ENCODE data around the gene MYO7A. TPM values are rescaled to one million over a fixed set of nuclear protein-coding genes. Genes with fewer than 3 reads are reported as not detected.

MYO7A gene
- total and polyA plus RNA-seq, 9 donors, result 3.1 to 18.7 (median 6.5) TPM

GRCh38 chr11:77125191-77125590, 2.9 kb upstream of the MYO7A start:
- intact Hi-C loops (cut with DNase I), result loop anchor here in 3 of 4 donors (5.0 to 10.0 kb wide), 4 partner anchors 62 to 430 kb away; partner anchors contain the start of gene PAK1 (in 1 of the 3)
- TF ChIP-seq EP300 (IDR thresholded peaks at IDR 0.05) (no peak), POLR2A (IDR thresholded peaks at IDR 0.05) (no peak), CTCF (IDR thresholded peaks at IDR 0.05) (no peak)
- no peaks in the 10 kb centered on the region for H3K9me3 ChIP-seq
- H3K27me3 ChIP-seq, result no peaks in the 10 kb centered on the region
- no peak overlapping the region for H3K4me3 ChIP-seq
- 61 to 66% (median 66%) methylated on average over 6 of the region's 6 CpGs for WGBS, 3 donors
- DNase-seq, result peak in 1 of 5 donors; percentile 53
- H3K36me3 ChIP-seq, result no peaks in the 10 kb centered on the region
- peaks cover 8% of the 10 kb centered on the region for H3K4me1 ChIP-seq (ENCODE audit: insufficient read depth)
- no peak overlapping the region for H3K27ac ChIP-seq

- Histone ChIP-seq H3K27me3 (no peaks in the 10 kb centered on the region), H3K4me1 (ENCODE audit: insufficient read depth) (peaks cover 8% of the 10 kb centered on the region), H3K36me3 (no peaks in the 10 kb centered on the region), H3K27ac (no peak overlapping the region), H3K4me3 (no peak overlapping the region), H3K9me3 (no peaks in the 10 kb centered on the region)
- DNase-seq, result no peak
- TF ChIP-seq EP300 (IDR thresholded peaks at IDR 0.05) (no peak), CTCF (IDR thresholded peaks at IDR 0.05) (no peak), POLR2A (IDR thresholded peaks at IDR 0.05) (no peak)
- WGBS, 3 donors, result 67 to 75% (median 71%) methylated on average over 4 of the region's 4 CpGs
- intact Hi-C loops (cut with DNase I), result loop anchor here (2.0 to 10.0 kb wide), 5 partner anchors 62 to 429 kb away; partner anchors contain the start of gene PAK1 (in 1 of the 4)
These were observed 2.4 kb upstream of the MYO7A start for GRCh38 chr11:77125695-77126094.

- Histone ChIP-seq H3K27ac (peak overlapping the region in 1 of 2 donors; percentile 59), H3K4me1 (ENCODE audit: insufficient read depth) (peaks cover 11% of the 10 kb centered on the region), H3K36me3 (no peaks in the 10 kb centered on the region), H3K9me3 (no peaks in the 10 kb centered on the region), H3K27me3 (no peaks in the 10 kb centered on the region), H3K4me3 (no peak overlapping the region)
- 68 to 72% (median 69%) methylated on average over 17 of the region's 17 CpGs for WGBS, 3 donors
- intact Hi-C loops (cut with DNase I), result loop anchor here (2.0 to 10.0 kb wide), 5 partner anchors 61 to 429 kb away; partner anchors contain the start of gene PAK1 (in 1 of the 4)
- peak in 1 of 5 donors; percentile 50 for DNase-seq
- TF ChIP-seq EP300 (IDR thresholded peaks at IDR 0.05) (no peak), CTCF (IDR thresholded peaks at IDR 0.05) (no peak), POLR2A (IDR thresholded peaks at IDR 0.05) (no peak)
These were observed 1.8 kb upstream of the MYO7A start for GRCh38 chr11:77126156-77126775.

- peak overlapping the region; percentile 41 for H3K4me3 ChIP-seq
These were observed 1.2 kb upstream of the MYO7A start for GRCh38 chr11:77126861-77127234.

More at GRCh38 chr11:77126861-77127234, 1.2 kb upstream of the MYO7A start:
- no peaks in the 10 kb centered on the region for H3K27me3 ChIP-seq
- peaks cover 12% of the 10 kb centered on the region for H3K4me1 ChIP-seq (ENCODE audit: insufficient read depth)
- DNase-seq, result peak in 2 of 5 donors; percentile 38 to 55
- H3K9me3 ChIP-seq, result no peaks in the 10 kb centered on the region
- no peaks in the 10 kb centered on the region for H3K36me3 ChIP-seq
- H3K27ac ChIP-seq, result peak overlapping the region in 1 of 2 donors; percentile 59
- 13 to 18% (median 15%) methylated on average over 7 to 10 of the region's 10 CpGs for WGBS, 3 donors
- TF ChIP-seq CTCF (IDR thresholded peaks at IDR 0.05), result no peak
- no peak for TF ChIP-seq EP300 (IDR thresholded peaks at IDR 0.05)
- TF ChIP-seq POLR2A (IDR thresholded peaks at IDR 0.05), result no peak
- intact Hi-C loops (cut with DNase I), result loop anchor here (1.0 to 10.0 kb wide), 6 partner anchors 60 to 428 kb away; partner anchors contain the start of gene PAK1 (in 1 of the 4)

Measured in ovary (tissue), 9 donors.